OCI-LY7 (cell line): ENCODE data around the gene TTLL7.

Source experiments
- CTCF ChIP-seq: fragments of 200-600 bp; sonication (generic); conservative IDR thresholded peaks from 2 replicates; pipeline ENCODE4 v1.5.1; 2014; ENCODE audit warnings: mild to moderate bottlenecking, antibody characterized with exemption, low read length, moderate library complexity, mixed read lengths
- EZH2phosphoT487 ChIP-seq: fragments of 200-600 bp; sonication (generic); IDR thresholded peaks from 2 replicates; pipeline ENCODE4 v1.6.1; 2018; ENCODE audit warnings: low read depth, borderline replicate concordance, mild to moderate bottlenecking, mixed run types, antibody characterized with exemption, low read length, moderate library complexity, mixed read lengths

- TF ChIP-seq CTCF (no peak), EZH2phosphoT487 (no peak)
Measured at GRCh38 chr1:83967336-83967735, 31.6 kb downstream of the TTLL7 start.
